ENCODE measurements around the gene CR2.

DNA sequence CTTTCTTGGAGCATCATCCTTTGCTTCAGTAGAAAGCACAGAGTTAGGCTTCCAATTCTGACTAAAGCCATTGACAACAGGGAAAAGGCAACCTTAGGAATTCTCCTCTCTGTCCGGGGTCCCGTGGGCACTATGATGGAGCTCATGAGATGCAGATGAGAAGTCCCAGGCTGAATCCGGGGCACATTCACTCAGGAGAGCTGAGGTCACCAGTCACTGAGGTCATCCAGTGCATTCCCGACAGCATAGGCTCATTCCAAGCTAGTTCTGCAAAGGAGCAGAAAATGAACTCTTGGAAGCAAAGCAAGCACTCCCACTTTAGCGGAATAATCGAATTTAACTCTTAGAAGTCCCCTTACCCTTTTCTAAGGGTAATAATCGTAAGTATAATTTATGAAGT is 48.6 kb downstream of the CR2 start:
- TF ChIP-seq EZH2phosphoT487 (IDR thresholded peaks at IDR 0.05; ENCODE audit: insufficient read depth, low read depth): no peak
- TF ChIP-seq EZH2 (IDR thresholded peaks at IDR 0.05; ENCODE audit: insufficient read depth, poor library complexity, severe bottlenecking): no peak

Measured in GM23248 (cell line).